Spleen (tissue), 13 donors: ENCODE results near the gene PEA15. TPM values are rescaled to one million over a fixed set of nuclear protein-coding genes. Genes with fewer than 3 reads are reported as not detected.

Experiments
- DNase-seq: peaks from one replicate; pipeline ENCODE4 v3.0.0-alpha.2; 2020
- H3K27ac ChIP-seq, 8 donors: fragments of 200-600 bp; sonication (generic) in 7 of 8; 1 replicate in 4 of 8; 2 replicates in 4 of 8; pipeline versions ENCODE4 v1.5.0 to v1.8.0; 2016 to 2021; ENCODE audit warnings: inconsistent platforms in 4 of 8, mild to moderate bottlenecking in 4 of 8, moderate library complexity in 1 of 8
- H3K27me3 ChIP-seq, 7 donors: fragments of 200-600 bp; sonication (generic) in 6 of 7; replicated peaks in 1 of 7; 1 replicate in 4 of 7; 2 replicates in 3 of 7; pipeline versions ENCODE4 v1.5.0 to v1.8.0; 2016 to 2021; ENCODE audit warnings: inconsistent platforms in 3 of 7, mild to moderate bottlenecking in 1 of 7
- H3K36me3 ChIP-seq, 6 donors: fragments of 200-600 bp; sonication (generic) in 5 of 6; 1 replicate in 4 of 6; 2 replicates in 2 of 6; pipeline versions ENCODE4 v1.5.0 to v1.8.0; 2016 to 2021; ENCODE audit warnings: inconsistent platforms in 2 of 6
- H3K4me1 ChIP-seq, 6 donors: fragments of 200-600 bp; sonication (generic) in 5 of 6; 1 replicate in 3 of 6; 2 replicates in 3 of 6; pipeline versions ENCODE4 v1.5.0 to v1.8.0; 2016 to 2021; ENCODE audit warnings: inconsistent platforms in 3 of 6
- H3K4me3 ChIP-seq, 8 donors: fragments of 200-600 bp; sonication (generic) in 7 of 8; 1 replicate in 4 of 8; 2 replicates in 4 of 8; pipeline versions ENCODE4 v1.5.0 to v1.8.0; 2016 to 2021; ENCODE audit warnings: inconsistent platforms in 4 of 8, mild to moderate bottlenecking in 4 of 8, moderate library complexity in 2 of 8
- H3K9me3 ChIP-seq, 8 donors: fragments of 200-600 bp; sonication (generic) in 7 of 8; 1 replicate in 4 of 8; 2 replicates in 4 of 8; pipeline versions ENCODE4 v1.5.0 to v1.8.0; 2016 to 2021; ENCODE audit warnings: inconsistent platforms in 4 of 8
- POLR2A ChIP-seq, 3 donors: fragments of 450-650 bp; IDR thresholded peaks; one replicate each; pipeline ENCODE4 v1.5.1; 2017; ENCODE audit warnings: antibody characterized with exemption in 3 of 3, mild to moderate bottlenecking in 1 of 3
- POLR2AphosphoS5 ChIP-seq, 3 donors: sonication (generic); formaldehyde crosslinking; IDR thresholded peaks; one replicate each; pipeline ENCODE4 v1.5.1; 2017; ENCODE audit warnings: antibody characterized with exemption in 3 of 3
- WGBS, 5 donors: extraction: QIAGEN DNeasy Blood & Tissue Kit in 3 of 5; methylation state at CpG; one replicate each; pipeline versions ENCODE4 v1.1.5 to v1.1.7; 2013 to 2018; 5-methylcytosine and 5-hydroxymethylcytosine counted together
- intact Hi-C: fragments of 100-400 bp; cut with DNase I; formaldehyde crosslinking; loops from one replicate; pipeline ENCODE4 v1.15.0; 2023; ENCODE audit warnings: low total_unique reads
- long read RNA-seq, 2 donors: transcript quantifications; one replicate each; lab custom pipeline, GENCODE V29; 2026
- polyA plus RNA-seq, 3 donors: library from polyadenylated mRNA; stranded (reverse); fragments of 200-250 nt; gene quantifications; one replicate each; pipeline ENCODE4 v1.2.1, GENCODE V29; 2013
- total RNA-seq, 7 donors: library from RNA; depleted of rRNA in 3 of 7; stranded (reverse); fragments of >200 nt in 3 of 7; fragmentation: NEBNext Ultra II Directional in 4 of 7; extraction: Animal tissue kit (Norgen Biotek cat#: 25700) in 4 of 7; gene quantifications; one replicate each; pipeline versions ENCODE4 v1.1.0 to v1.2.1, GENCODE V29; 2016 to 2021
- TF ChIP-seq, protein P1 (sequence below), 11 experiments: fragments of 200-600 bp in 7 of 11; fragments of 450-650 bp in 4 of 11; sonication (generic) in 4 of 11; IDR thresholded peaks in 8 of 11; conservative IDR thresholded peaks in 3 of 11; 1 replicate in 7 of 11; 2 replicates in 4 of 11; pipeline versions ENCODE4 v1.4.0 to v1.8.0; 2016 to 2021; ENCODE audit warnings: antibody characterized with exemption in 11 of 11, inconsistent platforms in 4 of 11, mild to moderate bottlenecking in 1 of 11
- donor health status: healthy with polysubstance abuse.
- donor health status: DM: no; HTN: no; CAD: no; lungs with moderate emphysema.
- donor health status: DM: no; HTN: no; CAD: no.
- donor health status: Bipolar disorder and iron deficiency.
- donor health status: healthy.
- donor health status: DM: no; HTN: no; CAD: no.
- donor health status: DM: yes; HTN: yes; CAD: no.

PEA15 gene
- total RNA-seq = 100 to 1,000 TPM in 4 of 7 donors, 10 to 100 TPM in 3; 73.4 to 158 (median 126) TPM
- 100 to 1,000 TPM in 1 of 3 donors, 10 to 100 TPM in 2; 80.1 to 167 (median 86.8) TPM for polyA plus RNA-seq
- long read RNA-seq, donor 1, transcript PEA15-201 (4 exons, 2,471 nt) = major isoform, 41 of 66 reads
- long read RNA-seq, donor 1, partial matches to known transcripts = 23 of 66 reads
- long read RNA-seq, donor 1, other reads (novel, unspliced or antisense) = 0 of 66 reads
- long read RNA-seq, donor 2, transcript PEA15-201 (4 exons, 2,471 nt) = major isoform, 27 of 57 reads
- long read RNA-seq, donor 2, partial matches to known transcripts = 29 of 57 reads
- long read RNA-seq, donor 2, other reads (novel, unspliced or antisense) = 0 of 57 reads

DNA sequence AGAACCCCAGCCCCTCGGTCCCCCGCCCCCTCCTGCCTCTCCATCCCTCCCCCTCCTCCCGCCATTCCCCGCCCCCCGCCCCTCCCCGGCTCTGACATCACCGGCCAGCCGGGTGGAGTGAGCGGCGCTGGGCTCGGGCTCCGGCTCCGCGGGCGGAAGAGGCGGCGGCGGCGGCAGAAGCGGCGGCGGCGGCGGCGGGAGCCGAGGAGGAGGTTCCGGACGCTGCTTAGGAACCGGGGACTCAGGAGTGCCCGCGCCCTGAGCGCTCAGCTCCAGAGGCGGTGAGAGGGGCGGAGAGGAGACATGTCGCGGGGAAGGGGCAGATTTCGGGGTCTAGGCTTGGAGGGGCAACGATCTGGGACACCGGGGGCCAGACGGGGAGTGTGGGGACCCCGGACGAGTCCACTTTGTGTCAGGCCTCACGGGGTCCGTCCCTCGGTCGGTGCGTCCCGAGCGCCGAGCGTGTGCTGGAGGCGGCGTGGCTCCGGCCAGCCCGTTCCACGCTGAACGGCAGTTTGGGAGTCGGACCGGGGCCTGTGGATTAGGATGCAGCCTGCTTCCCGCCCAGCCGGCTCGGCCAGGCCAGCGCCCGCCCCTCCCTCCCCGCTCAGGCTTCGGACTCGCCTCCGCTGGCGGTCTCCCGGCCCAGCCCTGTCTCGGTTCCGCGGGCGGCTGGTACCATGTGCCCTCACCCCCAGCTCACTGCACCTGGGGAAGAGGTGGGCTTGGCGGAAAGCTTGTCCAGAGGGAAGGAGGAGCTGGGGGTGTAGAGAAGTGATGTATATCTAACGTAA is at the start of gene PEA15:
PEA15 (plus strand) TSS at position 143 of the 794 bp plus-strand sequence. CDS start 6,161 bp downstream, outside the sequence.
- no peaks in the 10 kb centered on the region for H3K9me3 ChIP-seq
- H3K27me3 ChIP-seq = no peaks in the 10 kb centered on the region
- peak within 1 kb of the TSS; percentile 84 to 95 (median 92) for H3K27ac ChIP-seq
- H3K4me1 ChIP-seq = peaks cover 39 to 71% (median 63%) of the 10 kb centered on the region in 6 donors
- H3K4me3 ChIP-seq = peak within 1 kb of the TSS; percentile 71 to 94 (median 88)
- intact Hi-C loops = no loop called here
- DNase-seq = peak; percentile 93
- H3K36me3 ChIP-seq = peaks cover 0 to 37% (median 3%) of the 10 kb centered on the region in 6 donors
- 0 to 2% (median 1%) methylated on average over 26 to 74 of the region's 76 CpGs for WGBS, 5 donors
- TF ChIP-seq POLR2AphosphoS5 (IDR thresholded peaks at IDR 0.05) = peak; percentile 74 to 86 (median 81)
- peak in 2 of 3 donors; percentile 25 to 59 for TF ChIP-seq POLR2A (IDR thresholded peaks at IDR 0.05)
- TF ChIP-seq, protein P1, sequence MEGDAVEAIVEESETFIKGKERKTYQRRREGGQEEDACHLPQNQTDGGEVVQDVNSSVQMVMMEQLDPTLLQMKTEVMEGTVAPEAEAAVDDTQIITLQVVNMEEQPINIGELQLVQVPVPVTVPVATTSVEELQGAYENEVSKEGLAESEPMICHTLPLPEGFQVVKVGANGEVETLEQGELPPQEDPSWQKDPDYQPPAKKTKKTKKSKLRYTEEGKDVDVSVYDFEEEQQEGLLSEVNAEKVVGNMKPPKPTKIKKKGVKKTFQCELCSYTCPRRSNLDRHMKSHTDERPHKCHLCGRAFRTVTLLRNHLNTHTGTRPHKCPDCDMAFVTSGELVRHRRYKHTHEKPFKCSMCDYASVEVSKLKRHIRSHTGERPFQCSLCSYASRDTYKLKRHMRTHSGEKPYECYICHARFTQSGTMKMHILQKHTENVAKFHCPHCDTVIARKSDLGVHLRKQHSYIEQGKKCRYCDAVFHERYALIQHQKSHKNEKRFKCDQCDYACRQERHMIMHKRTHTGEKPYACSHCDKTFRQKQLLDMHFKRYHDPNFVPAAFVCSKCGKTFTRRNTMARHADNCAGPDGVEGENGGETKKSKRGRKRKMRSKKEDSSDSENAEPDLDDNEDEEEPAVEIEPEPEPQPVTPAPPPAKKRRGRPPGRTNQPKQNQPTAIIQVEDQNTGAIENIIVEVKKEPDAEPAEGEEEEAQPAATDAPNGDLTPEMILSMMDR (IDR thresholded peaks at IDR 0.05 in 8 of 11, conservative IDR thresholded peaks at IDR 0.05 in 3 of 11) = no peak

DNA sequence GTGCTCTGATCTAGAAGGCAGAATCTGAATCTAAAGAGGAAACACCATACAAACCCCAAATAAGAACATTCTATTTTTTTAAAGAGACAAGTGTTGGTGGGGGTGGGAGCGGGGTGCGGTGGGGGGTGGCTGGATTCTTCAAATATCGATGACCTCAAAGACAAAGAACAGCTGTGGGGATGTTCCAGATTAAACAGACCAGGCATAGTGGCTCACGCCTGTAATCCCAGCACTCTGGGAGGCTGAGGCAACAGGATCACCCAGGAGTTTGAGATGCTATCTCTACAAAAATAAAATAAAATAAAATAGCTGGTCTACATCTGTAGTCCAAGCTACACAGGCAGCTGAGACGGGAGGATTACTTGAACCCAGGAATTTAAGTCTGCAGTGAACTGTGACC is 48.8 kb upstream of the PEA15 start:
- no peaks in the 10 kb centered on the region for H3K4me1 ChIP-seq
- no peak for TF ChIP-seq POLR2A (IDR thresholded peaks at IDR 0.05)
- no peak for TF ChIP-seq POLR2AphosphoS5 (IDR thresholded peaks at IDR 0.05)
- TF ChIP-seq, protein P1 (IDR thresholded peaks at IDR 0.05 in 8 of 11, conservative IDR thresholded peaks at IDR 0.05 in 3 of 11) = no peak
- intact Hi-C loops = no loop called here
- H3K27ac ChIP-seq = no peak overlapping the region
- H3K36me3 ChIP-seq = no peaks in the 10 kb centered on the region
- H3K9me3 ChIP-seq = no peaks in the 10 kb centered on the region
- DNase-seq = no peak
- no peaks in the 10 kb centered on the region for H3K27me3 ChIP-seq
- H3K4me3 ChIP-seq = no peak overlapping the region
- 84 to 94% (median 91%) methylated on average over 5 of the region's 5 CpGs for WGBS, 5 donors

DNA sequence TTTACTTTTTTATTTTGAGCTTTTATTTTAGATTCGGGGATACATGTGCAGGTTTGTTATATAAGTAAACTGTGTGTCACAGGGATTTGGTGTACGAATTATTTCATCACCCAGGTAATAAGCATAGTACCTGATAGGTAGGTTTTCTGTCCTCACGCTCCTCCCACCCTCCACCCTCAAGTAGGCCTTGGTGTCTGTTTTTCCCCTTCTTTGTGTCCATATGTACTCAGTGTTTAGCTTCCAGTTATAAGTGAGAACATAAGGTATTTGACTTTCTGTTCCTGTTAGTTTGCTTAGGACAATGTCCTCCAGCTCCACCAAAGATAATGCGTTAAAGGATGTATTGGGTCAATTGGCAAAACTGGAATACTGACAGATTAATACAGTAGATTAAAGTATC is 48.0 kb upstream of the PEA15 start:
- H3K4me1 ChIP-seq = peaks cover 0 to 2% (median 0%) of the 10 kb centered on the region in 6 donors
- 76 to 95% (median 80%) methylated on average over 4 of the region's 4 CpGs for whole genome bisulfite sequencing, 5 donors
- H3K27me3 ChIP-seq = no peaks in the 10 kb centered on the region
- intact Hi-C loops = no loop called here
- H3K4me3 ChIP-seq = no peak overlapping the region
- no peaks in the 10 kb centered on the region for H3K36me3 ChIP-seq
- no peaks in the 10 kb centered on the region for H3K9me3 ChIP-seq
- DNase-seq = no peak
- TF ChIP-seq, protein P1 (IDR thresholded peaks at IDR 0.05 in 8 of 11, conservative IDR thresholded peaks at IDR 0.05 in 3 of 11) = no peak
- no peak for TF ChIP-seq POLR2AphosphoS5 (IDR thresholded peaks at IDR 0.05)
- TF ChIP-seq POLR2A (IDR thresholded peaks at IDR 0.05) = no peak
- H3K27ac ChIP-seq = no peak overlapping the region

DNA sequence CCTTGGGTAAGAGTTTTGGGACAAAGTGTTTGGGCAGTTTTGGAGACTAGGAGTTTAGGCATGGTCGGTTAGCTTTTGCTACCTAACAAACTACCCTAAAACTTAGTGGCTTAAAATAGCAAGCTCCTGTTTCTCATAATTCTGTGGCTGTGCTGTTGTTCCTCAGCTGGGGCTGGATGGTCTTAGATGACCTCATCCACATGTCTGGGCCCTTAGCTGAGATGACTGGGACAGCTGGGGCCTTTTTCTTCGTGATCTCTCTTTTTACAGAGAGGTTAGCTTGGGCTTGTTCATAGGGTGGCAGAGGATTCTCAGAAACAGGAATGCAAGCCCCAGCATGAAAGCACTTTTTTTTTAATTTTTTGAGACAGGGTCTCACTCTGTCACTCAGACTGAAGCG is 47.2 kb upstream of the PEA15 start:
- no peaks in the 10 kb centered on the region for H3K9me3 ChIP-seq
- no peaks in the 10 kb centered on the region for H3K36me3 ChIP-seq
- no peaks in the 10 kb centered on the region for H3K27me3 ChIP-seq
- H3K4me1 ChIP-seq = peaks cover 0 to 6% (median 0%) of the 10 kb centered on the region in 6 donors
- no peak for DNase-seq
- WGBS, 5 donors = 68 to 94% (median 89%) methylated on average over 3 of the region's 3 CpGs
- no peak overlapping the region for H3K27ac ChIP-seq
- H3K4me3 ChIP-seq = no peak overlapping the region
- intact Hi-C loops = no loop called here
- TF ChIP-seq, protein P1 (IDR thresholded peaks at IDR 0.05 in 8 of 11, conservative IDR thresholded peaks at IDR 0.05 in 3 of 11) = no peak
- TF ChIP-seq POLR2A (IDR thresholded peaks at IDR 0.05) (no peak), POLR2AphosphoS5 (IDR thresholded peaks at IDR 0.05) (no peak)
